Vagina (tissue), 2 donors: ENCODE measurements around the gene MESP2.

ENCODE experiments used
- POLR2A ChIP-seq, 2 donors: fragments of 450-650 bp; IDR thresholded peaks; one replicate each; pipeline ENCODE4 v1.6.1; 2017; ENCODE audit warnings: antibody characterized with exemption in 2 of 2, mild to moderate bottlenecking in 2 of 2, moderate library complexity in 2 of 2
- POLR2AphosphoS5 ChIP-seq, 2 donors: sonication (generic); formaldehyde crosslinking; IDR thresholded peaks; one replicate each; pipeline ENCODE4 v1.9.0; 2017; ENCODE audit warnings: antibody characterized with exemption in 2 of 2, mild to moderate bottlenecking in 2 of 2, low read depth in 1 of 2; ENCODE audit not compliant: insufficient read depth in 1 of 2
- TF ChIP-seq, protein P1 (sequence below), 3 experiments: fragments of 450-650 bp in 2 of 3; fragments of 200-600 bp in 1 of 3; sonication (generic) in 1 of 3; IDR thresholded peaks; one replicate each; pipeline ENCODE4 v1.5.1; 2017 to 2019; ENCODE audit warnings: antibody characterized with exemption in 3 of 3, mild to moderate bottlenecking in 2 of 3, moderate library complexity in 2 of 3

DNA sequence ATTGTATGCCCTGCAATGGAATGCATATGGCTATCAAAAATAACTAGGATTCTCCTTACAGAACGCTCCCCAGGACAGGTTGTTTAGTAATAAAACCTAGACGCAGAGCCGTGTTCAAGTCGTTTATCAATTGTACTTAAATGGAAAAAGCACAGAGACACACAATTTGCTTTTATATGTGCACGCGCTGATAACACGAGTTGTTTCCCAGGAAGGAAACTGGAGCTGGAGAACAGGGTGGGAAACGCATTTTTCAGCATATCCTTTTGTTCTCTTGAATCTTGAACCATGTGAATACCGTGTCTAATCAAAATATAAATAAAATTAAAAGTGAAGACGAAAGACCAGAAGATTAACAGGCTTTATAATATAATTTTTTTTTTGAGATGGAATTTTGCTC lies 42.2 kb downstream of the MESP2 start:
- TF ChIP-seq, protein P1, sequence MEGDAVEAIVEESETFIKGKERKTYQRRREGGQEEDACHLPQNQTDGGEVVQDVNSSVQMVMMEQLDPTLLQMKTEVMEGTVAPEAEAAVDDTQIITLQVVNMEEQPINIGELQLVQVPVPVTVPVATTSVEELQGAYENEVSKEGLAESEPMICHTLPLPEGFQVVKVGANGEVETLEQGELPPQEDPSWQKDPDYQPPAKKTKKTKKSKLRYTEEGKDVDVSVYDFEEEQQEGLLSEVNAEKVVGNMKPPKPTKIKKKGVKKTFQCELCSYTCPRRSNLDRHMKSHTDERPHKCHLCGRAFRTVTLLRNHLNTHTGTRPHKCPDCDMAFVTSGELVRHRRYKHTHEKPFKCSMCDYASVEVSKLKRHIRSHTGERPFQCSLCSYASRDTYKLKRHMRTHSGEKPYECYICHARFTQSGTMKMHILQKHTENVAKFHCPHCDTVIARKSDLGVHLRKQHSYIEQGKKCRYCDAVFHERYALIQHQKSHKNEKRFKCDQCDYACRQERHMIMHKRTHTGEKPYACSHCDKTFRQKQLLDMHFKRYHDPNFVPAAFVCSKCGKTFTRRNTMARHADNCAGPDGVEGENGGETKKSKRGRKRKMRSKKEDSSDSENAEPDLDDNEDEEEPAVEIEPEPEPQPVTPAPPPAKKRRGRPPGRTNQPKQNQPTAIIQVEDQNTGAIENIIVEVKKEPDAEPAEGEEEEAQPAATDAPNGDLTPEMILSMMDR (IDR thresholded peaks at IDR 0.05): no peak
- TF ChIP-seq POLR2A (IDR thresholded peaks at IDR 0.05) (no peak), POLR2AphosphoS5 (IDR thresholded peaks at IDR 0.05; ENCODE audit: insufficient read depth in 1 of 2, low read depth in 1 of 2) (no peak)
